Activated CD8-positive, alpha-beta memory T cell treated with anti-CD3 and anti-CD28 coated beads, Interleukin-2, amount 50 U/mL, for 24 hours (primary cell): ENCODE data around the gene GHRL.

ENCODE experiments used
- DNase-seq: peaks from one replicate; pipeline ENCODE4 v3.0.0-alpha.2; 2020; ENCODE audit errors: extremely low read depth

Gene GHRL

GRCh38 chr3:10327592-10327991, 34.8 kb upstream of the GHRL start:
- no peak for DNase-seq

- no peak for DNase-seq
These were observed 29.6 kb upstream of the GHRL start for GRCh38 chr3:10322352-10322710.

GRCh38 chr3:10321630-10322351, 29.0 kb upstream of the GHRL start:
- DNase-seq, result no peak

- no peak for DNase-seq
These were observed 27.6 kb upstream of the GHRL start for GRCh38 chr3:10320320-10320677.

GRCh38 chr3:10319804-10320203, 27.1 kb upstream of the GHRL start:
- DNase-seq, result no peak

- no peak for DNase-seq
These were observed 26.5 kb upstream of the GHRL start for GRCh38 chr3:10319251-10319650.

GRCh38 chr3:10317961-10318350, 25.2 kb upstream of the GHRL start:
- DNase-seq, result no peak

- DNase-seq, result no peak
These were observed 24.7 kb upstream of the GHRL start for GRCh38 chr3:10317311-10317960.

GRCh38 chr3:10315771-10316344, 23.1 kb upstream of the GHRL start:
- DNase-seq, result no peak

- DNase-seq, result no peak
These were observed 22.4 kb upstream of the GHRL start for GRCh38 chr3:10315101-10315500.

GRCh38 chr3:10312861-10313260, 20.1 kb upstream of the GHRL start:
- DNase-seq, result no peak

GRCh38 chr3:10312391-10312790, 19.6 kb upstream of the GHRL start:
- DNase-seq, result no peak

GRCh38 chr3:10311710-10312109, 19.0 kb upstream of the GHRL start:
- DNase-seq, result no peak

GRCh38 chr3:10310578-10310977, 17.8 kb upstream of the GHRL start:
- DNase-seq, result no peak

GRCh38 chr3:10309736-10310135, 17.0 kb upstream of the GHRL start:
- no peak for DNase-seq

- no peak for DNase-seq
These were observed 15.9 kb upstream of the GHRL start for GRCh38 chr3:10308678-10309077.

- no peak for DNase-seq
These were observed 13.4 kb upstream of the GHRL start for GRCh38 chr3:10306156-10306555.

- no peak for DNase-seq
These were observed 12.7 kb upstream of the GHRL start for GRCh38 chr3:10305331-10305902.

- DNase-seq, result no peak
These were observed 12.2 kb upstream of the GHRL start for GRCh38 chr3:10304905-10305304.

GRCh38 chr3:10303785-10304184, 11.0 kb upstream of the GHRL start:
- no peak for DNase-seq

GRCh38 chr3:10303105-10303504, 10.4 kb upstream of the GHRL start:
- no peak for DNase-seq

GRCh38 chr3:10300087-10300486, 7.3 kb upstream of the GHRL start:
- DNase-seq, result no peak

- no peak for DNase-seq
These were observed 6.9 kb upstream of the GHRL start for GRCh38 chr3:10299679-10300078.
